T-helper 1 cell treated with Interleukin-12 subunit alpha and Interleukin-12 subunit beta and Interleukin-4 antibody, amounts not matched to agents 30 ng/mL and 1 ng/mL, for 36 hours (primary cell): ENCODE measurements around the gene LRRC4B. TPM values are rescaled to one million over a fixed set of nuclear protein-coding genes. Genes with fewer than 3 reads are reported as not detected.

ENCODE experiments used
- intact Hi-C: fragments of 100-400 bp; cut with micrococcal nuclease; formaldehyde crosslinking; loops from one replicate; pipeline ENCODE4 v1.15.1; 2024
- total RNA-seq: library from RNA; stranded (reverse); gene quantifications from 2 replicates; pipeline ENCODE4 v1.2.3, GENCODE V29; 2022

The LRRC4B gene
- total RNA-seq, 1 donor from 2014 or later, result not detected

GRCh38 chr19:50510121-50510670 is 58.0 kb downstream of the LRRC4B start:
- intact Hi-C loops, result loop anchor here (5.0 kb wide), 1 partner anchor 868 kb away; the partner anchor contains the start of genes RRAS and SCAF1

- intact Hi-C loops, result no loop called here
These were observed 58.9 kb downstream of the LRRC4B start for GRCh38 chr19:50509366-50509765.

- intact Hi-C loops, result no loop called here
These were observed 59.4 kb downstream of the LRRC4B start for GRCh38 chr19:50508843-50509190.

GRCh38 chr19:50507376-50507775 is 60.9 kb downstream of the LRRC4B start:
- intact Hi-C loops, result no loop called here

GRCh38 chr19:50506700-50507099 is 61.5 kb downstream of the LRRC4B start:
- intact Hi-C loops, result no loop called here

- intact Hi-C loops, result no loop called here
These were observed 62.2 kb downstream of the LRRC4B start for GRCh38 chr19:50505856-50506611.

GRCh38 chr19:50501568-50502475 is 66.4 kb downstream of the LRRC4B start:
- intact Hi-C loops, result no loop called here

- intact Hi-C loops, result no loop called here
These were observed 67.1 kb downstream of the LRRC4B start for GRCh38 chr19:50501186-50501567.

GRCh38 chr19:50500753-50501151 is 67.5 kb downstream of the LRRC4B start:
- intact Hi-C loops, result no loop called here

- intact Hi-C loops, result no loop called here
These were observed 68.0 kb downstream of the LRRC4B start for GRCh38 chr19:50500060-50500752.

- intact Hi-C loops, result no loop called here
These were observed 69.8 kb downstream of the LRRC4B start for GRCh38 chr19:50498219-50499056.

GRCh38 chr19:50497022-50497405 is 71.2 kb downstream of the LRRC4B start:
- intact Hi-C loops, result no loop called here

GRCh38 chr19:50496189-50497021 is 71.8 kb downstream of the LRRC4B start:
- intact Hi-C loops, result no loop called here

GRCh38 chr19:50495020-50495531 is 73.2 kb downstream of the LRRC4B start:
- intact Hi-C loops, result no loop called here

- intact Hi-C loops, result no loop called here
These were observed 73.8 kb downstream of the LRRC4B start for GRCh38 chr19:50494186-50495019.

GRCh38 chr19:50493171-50493570 is 75.1 kb downstream of the LRRC4B start:
- intact Hi-C loops, result no loop called here

GRCh38 chr19:50492303-50493052 is 75.8 kb downstream of the LRRC4B start:
- intact Hi-C loops, result no loop called here

- intact Hi-C loops, result no loop called here
These were observed 77.2 kb downstream of the LRRC4B start for GRCh38 chr19:50490991-50491472.
